HepG2 (cell line): Measurements from ENCODE around the gene JAKMIP3. TPM values are rescaled to one million over a fixed set of nuclear protein-coding genes. Genes with fewer than 3 reads are reported as not detected.

Source experiments
- ATAC-seq: fragments of 200-7000 bp; cut with Tn5 transposase; 3 replicates; pipeline ENCODE4 v1.9.1; 2020; ENCODE audit warnings: mild to moderate bottlenecking, moderate library complexity
- BruUV-seq: library from RNA; stranded (reverse); fragments of 400-500 nt; replicated peaks from 2 replicates; lab custom pipeline; 2021; lab: Mats Ljungman, UMichigan
- CTCF ChIA-PET: fragments of 300-600 bp; formaldehyde crosslinking; extraction: SDS; loops from one replicate; lab custom pipeline; 2021; ENCODE audit warnings: low total read pairs, inconsistent platforms, low intra/inter-chr PET ratio; lab: Yijun Ruan, JAX
- POLR2A ChIA-PET: fragments of 350-600 bp; sonication (Branson Sonifier 250); formaldehyde crosslinking; loops from one replicate; lab custom pipeline; 2020; ENCODE audit warnings: antibody characterized with exemption, inconsistent platforms; lab: Yijun Ruan, JAX
- DNase-seq: peaks from one replicate; pipeline ENCODE4 v3.0.0-alpha.2; 2015; ENCODE audit warnings: low spot score
- FAIRE-seq: peaks from 3 replicates; lab custom pipeline; 2011; peaks lifted over from hg19 to GRCh38; lab: Jason Lieb, UNC
- H2AFZ ChIP-seq: one replicate; pipeline ENCODE4 v1.6.1; 2011; ENCODE audit warnings: low read length, inconsistent platforms
- H3K27ac ChIP-seq: fragments of 300-600 bp; 3 replicates; pipeline ENCODE4 v1.8.0; 2011; ENCODE audit warnings: mixed run types, mild to moderate bottlenecking, mixed read lengths, low read length, inconsistent platforms; ENCODE audit not compliant: insufficient read depth; ENCODE audit errors: extremely low read length
- H3K27me3 ChIP-seq, 2 experiments: fragments of 200-600 bp in 1 of 2; 2 replicates in 1 of 2; 3 replicates in 1 of 2; pipeline versions ENCODE4 v1.6.0 to v1.8.0; 2011; ENCODE audit warnings: low read length in 2 of 2, mild to moderate bottlenecking in 2 of 2, moderate library complexity in 2 of 2, inconsistent platforms in 1 of 2; ENCODE audit not compliant: insufficient read depth in 2 of 2, control insufficient read depth in 1 of 2
- H3K36me3 ChIP-seq, 2 experiments: fragments of 200-600 bp in 1 of 2; replicated peaks in 1 of 2; 2 replicates in 1 of 2; 3 replicates in 1 of 2; pipeline versions ENCODE4 v1.5.1 to v1.8.0; 2011; ENCODE audit warnings: low read length in 2 of 2, inconsistent platforms in 1 of 2; ENCODE audit not compliant: insufficient read depth in 2 of 2, control insufficient read depth in 1 of 2
- H3K4me1 ChIP-seq: 2 replicates; pipeline ENCODE4 v1.5.1; 2012; ENCODE audit warnings: low read length, inconsistent platforms; ENCODE audit not compliant: insufficient read depth
- H3K4me2 ChIP-seq: 2 replicates; pipeline ENCODE4 v1.6.0; 2011; ENCODE audit warnings: low read depth, low read length, inconsistent platforms
- H3K4me3 ChIP-seq, 3 experiments: fragments of 200-600 bp in 1 of 3; sonication (generic), shearing (Covaris generic) in 1 of 3; replicated peaks in 1 of 3; 2 replicates each; pipeline ENCODE4 v1.5.1; 2011 to 2016; ENCODE audit warnings: low read length in 3 of 3, inconsistent platforms in 2 of 3, low read depth in 2 of 3, mild to moderate bottlenecking in 2 of 3, control low read depth in 1 of 3, mixed read lengths in 1 of 3; ENCODE audit not compliant: insufficient read depth in 1 of 3
- H3K79me2 ChIP-seq: one replicate; pipeline ENCODE4 v1.6.1; 2011; ENCODE audit warnings: low read length, inconsistent platforms; ENCODE audit not compliant: insufficient read depth
- H3K9ac ChIP-seq: 2 replicates; pipeline ENCODE4 v1.6.0; 2011; ENCODE audit warnings: mild to moderate bottlenecking, low read depth, low read length, inconsistent platforms; ENCODE audit not compliant: insufficient read depth
- H3K9me3 ChIP-seq: 2 replicates; pipeline ENCODE4 v1.5.1; 2012; ENCODE audit warnings: mild to moderate bottlenecking, low read length
- H4K20me1 ChIP-seq: 2 replicates; pipeline ENCODE4 v1.6.0; 2011; ENCODE audit warnings: inconsistent platforms, mild to moderate bottlenecking, low read length, moderate library complexity; ENCODE audit not compliant: insufficient read depth
- ELF1 ChIP-seq: sonication (generic); formaldehyde crosslinking; IDR thresholded peaks from 2 replicates; pipeline ENCODE4 v1.4.0; 2020; ENCODE audit warnings: missing genetic modification reagents
- KLF13 ChIP-seq: sonication (generic); formaldehyde crosslinking; IDR thresholded peaks from 2 replicates; pipeline ENCODE4 v1.4.0; 2020; ENCODE audit warnings: mild to moderate bottlenecking, missing genetic modification reagents
- MXD1 ChIP-seq: sonication (generic); formaldehyde crosslinking; IDR thresholded peaks from 2 replicates; pipeline ENCODE4 v1.4.0; 2020; ENCODE audit warnings: mild to moderate bottlenecking, missing genetic modification reagents
- REPIN1 ChIP-seq: sonication (generic); formaldehyde crosslinking; IDR thresholded peaks from 2 replicates; pipeline ENCODE4 v1.8.0; 2022; ENCODE audit warnings: missing genetic modification reagents, low read depth, mild to moderate bottlenecking, borderline replicate concordance
- SATB2 ChIP-seq: sonication (generic); formaldehyde crosslinking; IDR thresholded peaks from 2 replicates; pipeline ENCODE4 v1.5.0; 2020; ENCODE audit warnings: missing genetic modification reagents
- TCF7 ChIP-seq: sonication (generic); IDR thresholded peaks from 2 replicates; pipeline ENCODE4 v1.6.1; 2016; ENCODE audit warnings: antibody characterized with exemption, low read depth
- ZFAT ChIP-seq: sonication (generic); formaldehyde crosslinking; conservative IDR thresholded peaks from 2 replicates; pipeline ENCODE4 v1.8.1; 2023; ENCODE audit warnings: missing genetic modification reagents, inconsistent platforms
- ZMYM3 ChIP-seq: sonication (generic); formaldehyde crosslinking; IDR thresholded peaks from 2 replicates; pipeline ENCODE4 v1.5.1; 2020; ENCODE audit warnings: mild to moderate bottlenecking, missing genetic modification reagents
- ZNF510 ChIP-seq: sonication (generic); formaldehyde crosslinking; IDR thresholded peaks from 2 replicates; pipeline ENCODE4 v1.4.0; 2020; ENCODE audit warnings: low read depth, mild to moderate bottlenecking, missing genetic modification reagents
- ZNF589 ChIP-seq: sonication (generic); formaldehyde crosslinking; conservative IDR thresholded peaks from 2 replicates; pipeline ENCODE4 v1.8.0; 2022; ENCODE audit warnings: mild to moderate bottlenecking, moderate library complexity, missing genetic modification reagents
- WGBS: methylation state at CpG from one replicate; pipeline ENCODE4 v1.1.6; 2017; ENCODE audit warnings: low lambda C conversion rate; 5-methylcytosine and 5-hydroxymethylcytosine counted together
- in situ Hi-C: cut with HindIII; loops from 2 replicates; pipeline ENCODE4 v1.10.0; 2017; ENCODE audit warnings: low pct_unique_long_range_greater_than_20kb; ENCODE audit not compliant: extremely low pct_ligation_motif_present
- intact Hi-C: fragments of 100-400 bp; cut with micrococcal nuclease; formaldehyde crosslinking; loops from one replicate; pipeline ENCODE4 v1.10.0; 2022; ENCODE audit not compliant: unreplicated experiment
- polyA plus RNA-seq, 8 experiments: library from polyadenylated mRNA; depleted of rRNA in 3 of 8; stranded (reverse) in 7 of 8; unstranded in 1 of 8; fragments of >200 nt; fragmentation: Illumina TruSeq in 4 of 8; extraction: Trizol in 4 of 8; gene quantifications; 2 replicates each; pipeline versions ENCODE4 v1.2.1 to v1.2.3, GENCODE V29; 2011 to 2016; ENCODE audit warnings: low read depth in 4 of 8, missing spikeins in 1 of 8, mixed read lengths in 1 of 8; ENCODE audit not compliant: insufficient read depth in 1 of 8
- total RNA-seq, 5 experiments: library from RNA; depleted of rRNA; stranded (reverse); fragments of >200 nt; fragmentation: Illumina TruSeq; extraction: Trizol; gene quantifications; 2 replicates each; pipeline ENCODE4 v1.2.3, GENCODE V29; 2016; ENCODE audit warnings: low read depth in 1 of 5

The JAKMIP3 gene
- total and polyA plus RNA-seq, 2 of the 13 experiments (the other 11 are each of a cell fraction or from before 2014, with no cell fraction given) = 0.03 to 0.11 TPM

GRCh38 chr10:132102071-132102716 lies 36.4 kb downstream of the JAKMIP3 start:
- ChIA-PET CTCF (no interaction called here), POLR2A (no interaction called here)
- no TSS peak for BruUV-seq
- no peaks in the 10 kb centered on the region for H3K9me3 ChIP-seq
- in situ Hi-C loops (no loop called here), intact Hi-C loops (no loop called here)
- H3K79me2 ChIP-seq = no peaks in the 10 kb centered on the region
- no peaks in the 10 kb centered on the region for H4K20me1 ChIP-seq
- no peak overlapping the region for H3K9ac ChIP-seq
- no peak for FAIRE-seq
- H3K36me3 ChIP-seq = no peaks in the 10 kb centered on the region
- H3K27me3 ChIP-seq = peaks cover 0 to 28% of the 10 kb centered on the region in 2 experiments; a peak in 2 of 5 replicates
- no peak overlapping the region for H3K4me2 ChIP-seq
- DNase-seq = no peak
- no peak overlapping the region for H3K27ac ChIP-seq
- no peak for ATAC-seq
- H3K4me1 ChIP-seq = peaks cover 17% of the 10 kb centered on the region
- no peak overlapping the region for H2AFZ ChIP-seq
- WGBS = 28% methylated on average over 13 of the region's 23 CpGs
- H3K4me3 ChIP-seq = no peak overlapping the region
- TF ChIP-seq KLF13 (CRISPR knock-in tag) = no peak
- no peak for TF ChIP-seq TCF7
- TF ChIP-seq ZNF589 = no peak
- no peak for TF ChIP-seq ZNF510 (CRISPR knock-in tag)
- no peak for TF ChIP-seq REPIN1 (CRISPR knock-in tag)
- TF ChIP-seq ZMYM3 (CRISPR knock-in tag) = no peak
- TF ChIP-seq SATB2 (CRISPR knock-in tag) = no peak
- TF ChIP-seq ZFAT (CRISPR knock-in tag) = no peak
- TF ChIP-seq MXD1 (CRISPR knock-in tag) = no peak
- TF ChIP-seq ELF1 (CRISPR knock-in tag) = no peak
